Glomerular endothelial cell (primary cell): ENCODE measurements around the gene TRHDE. TPM values are rescaled to one million over a fixed set of nuclear protein-coding genes. Genes with fewer than 3 reads are reported as not detected.

Experiments used
- DNase-seq: peaks from one replicate; pipeline ENCODE4 v3.0.0-alpha.2; 2011; ENCODE audit warnings: low read depth, low spot score; ENCODE audit errors: extremely low read depth
- total RNA-seq: library from RNA; depleted of rRNA; stranded (reverse); fragments of >200 nt; gene quantifications from 2 replicates; pipeline ENCODE4 v1.2.3, GENCODE V29; 2015

The TRHDE gene
- total RNA-seq, 1 donor from 2014 or later: 2.9 TPM

GRCh38 chr12:72313806-72314205 lies 41.6 kb downstream of the TRHDE start:
- DNase-seq: no peak

GRCh38 chr12:72315858-72316257 lies 43.7 kb downstream of the TRHDE start:
- no peak for DNase-seq

GRCh38 chr12:72318341-72318740 lies 46.2 kb downstream of the TRHDE start:
- no peak for DNase-seq

GRCh38 chr12:72323881-72324280 lies 51.7 kb downstream of the TRHDE start:
- no peak for DNase-seq

GRCh38 chr12:72330301-72330700 lies 58.1 kb downstream of the TRHDE start:
- DNase-seq: no peak

- DNase-seq: no peak
These were observed 58.6 kb downstream of the TRHDE start for GRCh38 chr12:72330784-72331183.

GRCh38 chr12:72337382-72337781 lies 65.2 kb downstream of the TRHDE start:
- no peak for DNase-seq

- no peak for DNase-seq
These were observed 65.8 kb downstream of the TRHDE start for GRCh38 chr12:72337946-72338345.

- no peak for DNase-seq
These were observed 66.3 kb downstream of the TRHDE start for GRCh38 chr12:72338437-72338836.

GRCh38 chr12:72346363-72346944 lies 74.3 kb downstream of the TRHDE start:
- DNase-seq: peak; percentile 16

- no peak for DNase-seq
These were observed 77.3 kb downstream of the TRHDE start for GRCh38 chr12:72349491-72349890.

GRCh38 chr12:72359416-72359815 lies 87.2 kb downstream of the TRHDE start:
- DNase-seq: no peak

- no peak for DNase-seq
These were observed 93.0 kb downstream of the TRHDE start for GRCh38 chr12:72365151-72365550.

GRCh38 chr12:72366255-72366654 lies 94.1 kb downstream of the TRHDE start:
- DNase-seq: no peak

GRCh38 chr12:72368298-72368697 lies 96.1 kb downstream of the TRHDE start:
- no peak for DNase-seq

- no peak for DNase-seq
These were observed 96.7 kb downstream of the TRHDE start for GRCh38 chr12:72368719-72369422.

GRCh38 chr12:72369423-72369959 lies 97.3 kb downstream of the TRHDE start:
- DNase-seq: no peak

GRCh38 chr12:72380441-72380840 lies 108.3 kb downstream of the TRHDE start:
- no peak for DNase-seq

- no peak for DNase-seq
These were observed 116.2 kb downstream of the TRHDE start for GRCh38 chr12:72388322-72388721.

GRCh38 chr12:72390146-72390545 lies 118.0 kb downstream of the TRHDE start:
- DNase-seq: no peak

- DNase-seq: no peak
These were observed 133.9 kb downstream of the TRHDE start for GRCh38 chr12:72406111-72406510.

GRCh38 chr12:72432037-72432604 lies 160.0 kb downstream of the TRHDE start:
- no peak for DNase-seq
